ENCODE results near the gene VAT1L.

Gene VAT1L

DNA sequence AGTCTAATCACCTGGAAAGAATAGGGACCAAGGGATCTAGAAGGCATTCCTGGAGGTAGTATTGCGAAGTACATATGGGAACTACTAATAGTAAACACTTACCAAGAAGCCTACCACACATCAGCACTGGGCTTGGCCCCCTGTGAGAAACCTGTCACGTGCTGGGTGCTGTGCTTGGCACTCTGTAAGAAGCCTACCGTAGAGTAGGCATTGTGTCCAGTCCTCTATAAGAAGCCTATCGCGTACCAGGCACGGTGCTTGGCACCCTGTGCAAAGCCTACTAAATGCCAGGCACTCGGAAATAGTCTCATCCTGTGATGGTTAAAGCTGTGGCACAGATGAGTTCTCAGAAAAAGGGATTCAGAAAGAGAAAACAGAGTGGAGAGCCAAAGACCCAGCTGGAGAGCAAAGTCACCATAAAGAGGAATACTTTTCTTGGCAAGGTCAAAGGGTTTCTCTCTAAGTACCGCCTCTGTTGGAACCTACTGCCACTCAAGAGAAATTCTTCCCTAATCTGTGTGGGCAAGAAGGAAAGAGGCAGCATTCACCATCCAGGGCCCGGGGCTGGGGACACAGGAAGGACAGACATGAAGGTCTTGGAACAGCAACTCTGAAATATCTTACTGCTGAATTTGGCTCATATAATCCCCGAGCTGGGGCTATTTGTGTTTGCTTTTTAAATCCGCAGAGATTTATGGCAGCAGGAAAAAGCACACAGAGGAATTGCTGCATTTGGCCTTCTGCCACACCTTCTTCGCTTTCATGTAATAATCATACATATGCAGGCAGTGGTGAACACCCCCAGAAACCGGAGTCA is 81.8 kb downstream of the VAT1L start:
- DNase-seq, result no peak

DNA sequence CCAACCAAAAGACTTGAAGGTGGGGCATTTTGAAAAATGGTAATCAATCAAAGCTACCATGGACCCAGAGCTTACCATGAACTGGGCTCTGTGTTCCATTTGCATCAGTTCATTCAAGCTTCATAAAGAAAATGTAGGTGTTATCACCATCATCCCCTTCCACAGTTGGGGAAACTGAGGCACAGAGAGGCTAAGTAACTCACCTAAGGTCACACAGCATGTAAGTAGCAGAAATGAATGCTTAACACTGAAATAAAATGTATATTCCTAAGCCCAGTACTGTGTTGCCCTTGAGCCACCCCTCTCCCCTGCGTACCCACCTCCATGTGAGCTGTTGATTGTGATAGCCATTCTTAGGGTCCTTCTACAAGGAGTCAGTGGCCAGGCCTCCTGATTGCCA is 83.6 kb downstream of the VAT1L start:
- no peak for DNase-seq

- DNase-seq, result no peak
Observed at GRCh38 chr16:77873066-77873465, 84.7 kb downstream of the VAT1L start.

DNA sequence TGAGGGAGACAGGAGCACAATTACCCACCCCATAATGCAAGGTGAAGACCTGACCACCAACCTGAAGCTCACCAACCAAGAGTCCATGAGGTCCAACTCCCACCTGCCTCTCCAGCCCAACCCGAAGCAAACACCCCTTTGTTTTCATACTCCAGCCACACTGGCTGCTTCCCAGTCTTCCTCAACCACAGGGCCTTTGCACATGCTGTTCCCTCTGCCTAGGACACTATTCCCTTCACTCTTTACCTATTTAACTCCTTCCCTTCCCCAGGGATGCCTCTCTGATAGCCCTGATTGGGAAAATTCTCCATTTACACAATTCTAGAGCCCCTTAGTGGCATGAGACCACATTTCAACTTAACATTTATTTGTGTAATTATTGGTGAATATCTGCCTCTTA is 86.0 kb downstream of the VAT1L start:
- no peak for DNase-seq

- no peak for DNase-seq
Observed at GRCh38 chr16:77876776-77877175, 88.4 kb downstream of the VAT1L start.

GRCh38 chr16:77877712-77878347 is 89.5 kb downstream of the VAT1L start:
- no peak for DNase-seq

DNA sequence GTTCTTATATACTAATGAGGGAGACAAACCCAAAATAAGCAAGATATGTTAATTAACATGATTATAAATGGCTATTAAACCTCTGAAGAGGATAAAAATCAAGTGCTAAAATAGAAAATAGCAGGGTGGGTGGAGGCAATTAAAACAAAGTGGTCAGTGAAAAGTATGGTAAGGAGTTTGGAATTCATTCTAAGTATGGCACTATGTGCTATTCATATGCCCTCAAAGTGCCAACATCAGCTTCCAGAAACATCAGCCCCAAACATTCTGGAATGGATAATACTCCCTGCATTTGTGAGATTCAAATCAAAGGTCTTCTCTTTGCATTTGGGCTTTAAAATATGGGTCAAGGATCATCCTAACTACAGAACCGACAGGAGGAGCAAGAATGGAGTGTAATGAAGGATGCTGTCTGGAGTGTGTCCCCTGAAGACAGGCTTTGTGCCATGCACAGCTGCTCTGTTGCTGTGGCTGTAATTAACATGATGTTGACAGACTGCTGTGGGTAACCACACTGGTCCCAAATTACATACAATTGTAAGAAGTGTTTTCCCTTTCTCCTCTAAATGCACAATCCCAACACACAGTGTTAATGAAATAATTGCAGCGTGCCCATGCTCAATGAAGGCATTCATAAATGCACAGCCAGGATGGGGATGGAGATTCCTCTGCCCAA is 93.1 kb downstream of the VAT1L start:
- DNase-seq, result no peak

DNA sequence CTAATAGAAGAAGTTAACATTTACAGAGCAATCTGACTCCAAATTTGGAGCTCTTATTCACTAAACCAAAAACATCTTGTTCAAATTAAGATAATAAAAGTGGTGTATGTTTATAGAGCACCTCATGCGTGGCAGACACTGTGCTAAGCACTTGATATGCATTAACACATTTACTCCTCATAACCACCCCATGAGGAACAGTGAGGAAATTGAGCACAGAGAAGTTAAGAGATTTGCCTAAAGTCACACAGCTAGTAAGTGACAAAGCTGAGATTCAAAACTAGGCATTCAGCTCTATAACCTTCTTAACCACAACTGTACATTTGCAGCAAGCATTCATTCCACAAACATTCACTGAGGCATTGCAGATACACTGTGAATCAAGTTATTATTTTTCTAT is 94.0 kb downstream of the VAT1L start:
- DNase-seq, result no peak

GRCh38 chr16:77885571-77886295 is 97.4 kb downstream of the VAT1L start:
- DNase-seq, result no peak

DNA sequence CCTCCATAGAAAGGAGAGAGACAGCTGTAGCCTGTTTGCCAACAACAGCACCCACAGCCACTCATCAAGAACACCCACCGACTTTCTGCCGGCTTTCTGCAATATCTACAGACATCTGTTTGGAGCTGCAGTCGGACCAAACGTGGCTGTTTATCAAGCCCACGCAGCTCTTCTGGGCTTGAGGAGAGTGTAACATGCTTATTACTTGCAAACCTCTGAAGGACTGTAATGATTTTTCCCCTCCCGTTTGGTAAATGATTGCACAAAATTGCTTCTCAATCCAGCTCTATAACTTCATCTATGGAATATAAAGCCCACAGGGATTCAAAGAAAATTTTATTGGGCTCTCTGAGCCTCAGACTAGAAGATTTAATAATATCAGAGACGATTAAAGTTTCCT is 100.5 kb downstream of the VAT1L start:
- DNase-seq, result no peak

- no peak for DNase-seq
Observed at GRCh38 chr16:77890075-77890474, 101.7 kb downstream of the VAT1L start.

DNA sequence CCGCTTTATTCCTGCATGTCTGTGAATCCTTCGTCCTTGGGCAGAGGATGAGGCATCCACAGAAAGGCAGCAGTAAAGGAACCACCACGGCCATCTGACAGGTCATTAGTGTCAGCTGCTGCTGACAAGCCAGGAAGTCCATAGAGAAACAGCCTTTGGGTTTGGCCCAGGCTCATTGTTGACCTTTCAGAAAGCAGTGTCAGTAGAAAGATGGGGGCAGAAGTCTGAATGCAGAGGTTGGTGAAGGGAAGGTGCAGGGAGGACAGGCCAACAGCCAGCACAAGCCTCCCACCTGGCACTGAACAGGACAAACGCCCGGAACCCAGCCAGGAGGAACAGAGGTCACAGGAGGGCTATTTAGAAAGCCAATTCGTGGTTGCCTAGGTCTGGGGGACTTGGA is 105.8 kb downstream of the VAT1L start:
- no peak for DNase-seq

DNA sequence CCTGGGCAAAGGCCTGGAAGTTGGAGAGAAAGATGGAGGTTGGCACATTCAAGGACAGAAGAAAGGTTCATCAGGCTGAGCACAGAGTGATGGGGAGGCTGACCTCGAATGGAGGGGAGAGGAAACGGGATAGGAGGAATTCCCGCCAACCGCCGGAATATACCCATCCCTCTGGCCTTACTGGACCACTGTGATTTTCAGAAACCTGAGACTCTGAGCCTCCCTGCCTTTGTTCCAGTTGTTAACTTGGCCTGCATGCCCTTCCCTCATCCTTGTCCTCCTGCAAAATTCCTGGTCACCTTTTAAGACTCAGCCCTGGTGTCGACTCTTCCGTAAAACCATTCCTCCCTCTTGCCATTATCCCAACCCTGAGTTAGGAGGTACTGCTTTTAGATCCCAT is 107.6 kb downstream of the VAT1L start:
- DNase-seq, result no peak

- DNase-seq, result no peak
Observed at GRCh38 chr16:77896415-77897128, 108.2 kb downstream of the VAT1L start.

DNA sequence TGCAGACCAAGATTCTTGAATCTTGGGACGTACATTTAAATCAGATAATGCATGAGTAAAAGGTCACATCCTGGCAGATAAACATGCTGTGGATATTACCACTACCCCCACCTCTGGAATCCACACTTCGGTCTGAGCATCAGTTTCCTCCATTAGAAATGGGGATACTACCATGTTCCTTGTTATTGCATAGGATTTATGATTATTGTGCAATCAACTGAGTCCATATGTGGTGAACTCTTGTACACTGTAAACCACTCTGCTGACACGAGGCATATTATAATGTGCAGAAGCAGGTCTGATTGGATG is 108.7 kb downstream of the VAT1L start:
- no peak for DNase-seq

DNA sequence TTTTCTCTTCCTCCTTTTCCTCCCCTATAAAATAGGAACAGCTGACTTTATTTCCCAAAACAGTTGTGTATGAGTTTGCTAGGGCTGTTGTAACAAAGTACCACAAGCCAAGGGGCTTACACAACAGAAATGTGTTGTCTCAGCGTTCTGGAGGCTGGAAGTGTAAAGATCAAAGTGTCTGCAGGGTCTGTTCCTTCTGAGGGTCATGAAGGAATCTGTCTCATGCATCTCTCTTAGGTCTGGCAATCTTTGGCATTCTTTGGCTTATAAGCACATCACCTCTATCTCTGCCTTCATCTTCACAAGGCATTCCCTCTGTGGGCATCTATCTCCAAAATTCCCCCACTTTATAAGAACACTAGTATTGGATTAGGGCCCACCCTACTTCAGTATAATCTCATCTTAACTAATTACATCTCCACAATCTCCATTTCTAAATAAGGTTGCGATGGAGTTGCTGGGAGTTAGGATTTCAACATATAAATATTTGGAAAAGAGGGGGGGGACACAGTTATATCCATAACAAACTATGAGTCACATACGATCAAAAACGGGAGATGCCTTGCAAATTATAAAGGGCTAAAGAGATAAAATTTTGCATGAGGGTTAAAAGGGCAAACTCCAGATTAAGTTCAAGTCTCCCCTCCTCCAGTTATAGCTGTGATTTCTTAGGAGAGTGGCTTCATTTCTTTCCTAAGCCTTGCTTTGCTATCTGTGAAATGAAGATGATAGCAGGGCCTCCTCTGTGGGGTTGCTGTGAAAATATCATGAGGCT is 109.7 kb downstream of the VAT1L start:
- DNase-seq, result no peak

DNA sequence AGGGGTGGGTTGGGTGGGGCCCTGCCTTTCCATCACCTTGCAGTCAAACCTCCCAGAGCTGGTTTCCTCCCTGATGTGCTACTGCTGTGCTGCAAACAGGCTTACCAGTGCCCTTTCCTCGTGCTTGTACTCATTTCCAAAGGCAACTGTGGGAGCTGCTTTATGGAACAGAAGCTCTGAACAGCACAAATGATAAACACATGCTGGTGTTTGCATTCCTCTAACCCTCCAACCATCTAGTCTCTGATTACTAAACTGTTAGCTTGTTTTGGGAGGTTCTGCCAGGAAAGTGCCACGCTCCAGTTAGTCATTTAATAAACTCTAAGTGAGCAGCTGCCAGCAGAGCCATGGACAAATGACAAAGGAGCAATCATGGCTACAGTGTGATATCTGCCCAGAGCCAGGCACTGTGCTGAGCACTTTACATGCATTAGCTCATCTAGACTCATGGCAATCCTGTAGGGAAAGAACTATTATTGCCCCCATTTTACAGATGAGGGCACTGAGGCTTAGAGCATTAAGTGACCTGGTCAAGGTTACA is 110.4 kb downstream of the VAT1L start:
- DNase-seq, result no peak

GRCh38 chr16:77899416-77899815 is 111.1 kb downstream of the VAT1L start:
- DNase-seq, result no peak

DNA sequence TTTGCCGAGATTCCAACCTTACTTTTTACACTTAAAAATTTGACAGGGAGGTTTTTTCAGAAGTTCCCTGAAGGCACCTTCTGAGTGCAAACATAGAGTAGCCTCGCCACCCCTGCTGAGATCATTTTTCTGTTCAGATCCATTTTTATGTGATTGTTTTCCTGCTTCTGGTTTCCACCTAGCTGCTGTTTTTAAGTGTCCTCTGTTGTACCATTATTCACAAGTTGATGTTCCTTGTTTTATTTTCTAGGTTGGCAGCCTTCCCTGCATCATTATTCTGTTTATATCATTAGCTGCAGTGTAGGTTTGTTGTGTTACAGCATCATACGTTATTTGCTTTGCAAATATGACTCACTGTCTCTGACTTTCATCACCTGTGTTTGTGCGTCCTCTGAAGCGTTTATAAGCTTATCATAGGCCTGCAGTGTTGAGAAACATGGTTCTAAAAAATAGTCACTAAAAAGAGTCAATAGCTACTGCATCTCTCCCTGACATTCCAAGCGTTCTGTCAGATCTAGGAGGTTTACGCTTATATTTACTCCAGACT is 117.1 kb downstream of the VAT1L start:
- DNase-seq, result no peak

DNA sequence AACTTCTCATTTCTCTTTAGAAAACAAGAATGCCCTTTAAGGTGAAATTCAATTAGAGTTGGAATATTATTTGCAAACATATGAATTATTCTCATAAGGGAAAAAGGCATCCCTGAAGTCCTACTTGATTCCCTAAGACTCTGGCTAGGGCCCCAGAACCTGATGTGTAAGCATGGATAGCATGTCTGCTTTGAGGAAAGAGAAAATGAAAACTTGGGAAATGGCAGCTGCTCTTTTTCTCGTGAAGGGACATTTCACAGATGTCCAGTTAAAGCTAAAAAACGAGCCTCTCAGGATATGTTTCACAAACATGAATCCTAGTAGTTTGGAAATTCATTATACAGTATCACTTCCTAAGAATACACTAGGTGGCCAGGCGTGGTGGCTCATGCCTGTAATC is 121.7 kb downstream of the VAT1L start:
- DNase-seq, result no peak

DNA sequence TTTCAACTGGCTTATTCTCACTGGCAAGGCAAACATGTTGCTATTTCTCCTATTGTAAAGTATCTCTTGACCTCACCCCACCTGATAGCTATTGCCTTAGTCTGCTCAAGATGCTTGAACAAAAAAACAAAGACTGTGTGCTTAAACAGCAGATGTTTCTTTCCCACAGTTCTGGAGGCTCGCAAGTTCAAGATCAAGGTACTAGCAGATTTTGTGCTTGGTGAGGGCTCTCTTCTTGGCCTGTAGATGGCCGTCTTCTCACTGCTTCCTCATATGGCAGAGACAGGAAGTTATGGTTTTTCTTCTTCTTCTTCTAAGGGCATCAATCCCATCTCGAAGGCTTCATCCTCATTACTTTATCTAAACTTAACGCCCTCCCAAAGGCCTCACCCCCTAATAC is 124.3 kb downstream of the VAT1L start:
- DNase-seq, result no peak
